Neural cell (in vitro differentiated cells): ENCODE measurements around the gene PDHX. TPM values are rescaled to one million over a fixed set of nuclear protein-coding genes. Genes with fewer than 3 reads are reported as not detected.

ENCODE experiments used
- H2AFZ ChIP-seq: fragments of 200-600, 300-800 bp; sonication (generic), shearing (Covaris generic); 2 replicates; pipeline ENCODE4 v1.6.0; 2014; ENCODE audit warnings: low read depth, mild to moderate bottlenecking, antibody characterized with exemption, low read length, moderate library complexity
- H3F3A ChIP-seq: fragments of 200-600 bp; shearing (Covaris generic); 2 replicates; pipeline ENCODE4 v1.6.1; 2016; ENCODE audit warnings: mild to moderate bottlenecking, moderate library complexity, mixed read lengths, antibody characterized with exemption, low read length; ENCODE audit not compliant: insufficient read depth, poor library complexity, severe bottlenecking
- H3K27ac ChIP-seq: fragments of 200-600, 300-800 bp; sonication (generic), shearing (Covaris generic); 2 replicates; pipeline ENCODE4 v1.5.1; 2014; ENCODE audit warnings: mild to moderate bottlenecking, low read length, moderate library complexity
- H3K27me3 ChIP-seq: fragments of 300-800, 200-600 bp; sonication (generic), shearing (Covaris generic); 2 replicates; pipeline ENCODE4 v1.6.0; 2014; ENCODE audit warnings: mild to moderate bottlenecking, low read depth, low read length, moderate library complexity; ENCODE audit not compliant: insufficient read depth
- H3K36me3 ChIP-seq: fragments of 300-800, 200-600 bp; sonication (generic), shearing (Covaris generic); 2 replicates; pipeline ENCODE4 v1.5.1; 2014; ENCODE audit warnings: mild to moderate bottlenecking, antibody characterized with exemption, low read length, moderate library complexity; ENCODE audit not compliant: insufficient read depth
- H3K4me2 ChIP-seq: fragments of 300-800, 200-600 bp; sonication (generic), shearing (Covaris generic); 2 replicates; pipeline ENCODE4 v1.6.0; 2014; ENCODE audit warnings: mild to moderate bottlenecking, low read length
- H3K4me3 ChIP-seq: fragments of 300-800, 200-600 bp; sonication (generic), shearing (Covaris generic); 2 replicates; pipeline ENCODE4 v1.5.1; 2014; ENCODE audit warnings: mild to moderate bottlenecking, low read length, moderate library complexity
- H3K79me2 ChIP-seq: fragments of 200-600 bp; shearing (Covaris generic); replicated peaks from 2 replicates; pipeline ENCODE4 v1.6.0; 2014; ENCODE audit warnings: mild to moderate bottlenecking, low read length, moderate library complexity; ENCODE audit not compliant: insufficient read depth
- H3K9ac ChIP-seq: fragments of 300-800, 200-600 bp; sonication (generic), shearing (Covaris generic); 2 replicates; pipeline ENCODE4 v1.6.1; 2016; ENCODE audit warnings: mild to moderate bottlenecking, low read length, mixed read lengths
- H3K9me2 ChIP-seq: fragments of 200-600 bp; shearing (Covaris generic); 2 replicates; pipeline ENCODE4 v1.6.1; 2016; ENCODE audit warnings: mild to moderate bottlenecking, low read length, mixed read lengths; ENCODE audit not compliant: insufficient read depth
- H3K9me3 ChIP-seq: fragments of 200-600, 300-800 bp; sonication (generic), shearing (Covaris generic); 2 replicates; pipeline ENCODE4 v1.6.1; 2016; ENCODE audit warnings: mild to moderate bottlenecking, mixed run types, low read length, moderate library complexity, mixed read lengths
- H4K20me1 ChIP-seq: fragments of 200-600 bp; shearing (Covaris generic); 2 replicates; pipeline ENCODE4 v1.6.1; 2016; ENCODE audit warnings: mild to moderate bottlenecking, mixed run types; ENCODE audit not compliant: insufficient read depth
- EP300 ChIP-seq: fragments of 450-650 bp; conservative IDR thresholded peaks from 2 replicates; pipeline ENCODE4 v1.6.1; 2014; ENCODE audit warnings: antibody characterized with exemption, mild to moderate bottlenecking, moderate library complexity; ENCODE audit not compliant: poor library complexity, severe bottlenecking
- EZH2 ChIP-seq: fragments of 200-600, 300-800 bp; shearing (Covaris generic), sonication (generic); IDR thresholded peaks from 2 replicates; pipeline ENCODE4 v1.6.1; 2014; ENCODE audit warnings: antibody characterized with exemption, low read length, borderline replicate concordance, mild to moderate bottlenecking; ENCODE audit not compliant: insufficient read depth, poor library complexity, severe bottlenecking
- MXI1 ChIP-seq: fragments of 450-650 bp; conservative IDR thresholded peaks from 2 replicates; pipeline ENCODE4 v1.6.1; 2014; ENCODE audit warnings: antibody characterized with exemption, mild to moderate bottlenecking; ENCODE audit not compliant: poor library complexity, severe bottlenecking
- POLR2AphosphoS5 ChIP-seq: IDR thresholded peaks from 2 replicates; pipeline ENCODE4 v1.6.1; 2012
- RAD21 ChIP-seq: fragments of 450-650 bp; conservative IDR thresholded peaks from 2 replicates; pipeline ENCODE4 v1.6.1; 2014; ENCODE audit warnings: antibody characterized with exemption, mild to moderate bottlenecking, moderate library complexity
- SMC3 ChIP-seq: fragments of 450-650 bp; conservative IDR thresholded peaks from 2 replicates; pipeline ENCODE4 v1.6.1; 2014; ENCODE audit warnings: antibody characterized with exemption, mild to moderate bottlenecking, moderate library complexity; ENCODE audit not compliant: poor library complexity
- TAF1 ChIP-seq: IDR thresholded peaks from 2 replicates; pipeline ENCODE4 v1.6.1; 2012; ENCODE audit warnings: low read depth
- polyA plus RNA-seq: library from polyadenylated mRNA; depleted of rRNA; stranded (reverse); fragments of >200 nt; gene quantifications from 2 replicates; pipeline ENCODE4 v1.2.3, GENCODE V29; 2014
- TF ChIP-seq, protein P1 (sequence below): fragments of 450-650 bp; IDR thresholded peaks from 2 replicates; pipeline ENCODE4 v1.5.1; 2014; ENCODE audit warnings: antibody characterized with exemption, mild to moderate bottlenecking, moderate library complexity; ENCODE audit not compliant: poor library complexity, severe bottlenecking
- TF ChIP-seq, protein P2 (sequence below): IDR thresholded peaks from 2 replicates; pipeline ENCODE4 v1.6.1; 2012; ENCODE audit warnings: borderline replicate concordance

PDHX gene
- polyA plus RNA-seq, 1 donor from 2014 or later, result 59.8 TPM

DNA sequence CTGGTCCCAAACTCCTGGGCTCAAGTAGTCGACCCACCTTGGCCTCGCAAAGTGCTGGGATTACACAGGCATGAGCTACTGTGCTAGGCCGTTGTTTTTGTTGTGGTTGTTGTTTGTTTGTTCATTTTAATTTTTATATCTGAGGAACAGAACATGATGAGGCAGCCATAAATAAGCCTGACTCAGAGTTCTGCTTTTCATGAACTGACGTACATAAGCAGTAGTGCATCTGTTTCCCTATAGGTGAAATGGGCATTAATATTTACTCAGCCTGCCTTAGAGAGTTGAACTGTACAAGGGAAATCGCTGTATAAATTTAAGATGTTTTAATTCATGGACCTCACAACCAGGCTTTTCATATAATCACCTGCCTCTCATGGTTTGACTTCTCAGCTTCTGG, 80.5 kb downstream of the PDHX start:
- peaks cover 3% of the 10 kb centered on the region for H3K36me3 ChIP-seq
- H3K79me2 ChIP-seq, result no peaks in the 10 kb centered on the region
- no peaks in the 10 kb centered on the region for H3K9me2 ChIP-seq
- H3K27me3 ChIP-seq, result no peaks in the 10 kb centered on the region
- H3K4me3 ChIP-seq, result no peak overlapping the region
- no peaks in the 10 kb centered on the region for H3K9me3 ChIP-seq
- H2AFZ ChIP-seq, result no peak overlapping the region
- no peaks in the 10 kb centered on the region for H4K20me1 ChIP-seq
- no peaks in the 10 kb centered on the region for H3F3A ChIP-seq
- H3K27ac ChIP-seq, result no peak overlapping the region
- H3K4me2 ChIP-seq, result no peak overlapping the region
- TF ChIP-seq, protein P1, sequence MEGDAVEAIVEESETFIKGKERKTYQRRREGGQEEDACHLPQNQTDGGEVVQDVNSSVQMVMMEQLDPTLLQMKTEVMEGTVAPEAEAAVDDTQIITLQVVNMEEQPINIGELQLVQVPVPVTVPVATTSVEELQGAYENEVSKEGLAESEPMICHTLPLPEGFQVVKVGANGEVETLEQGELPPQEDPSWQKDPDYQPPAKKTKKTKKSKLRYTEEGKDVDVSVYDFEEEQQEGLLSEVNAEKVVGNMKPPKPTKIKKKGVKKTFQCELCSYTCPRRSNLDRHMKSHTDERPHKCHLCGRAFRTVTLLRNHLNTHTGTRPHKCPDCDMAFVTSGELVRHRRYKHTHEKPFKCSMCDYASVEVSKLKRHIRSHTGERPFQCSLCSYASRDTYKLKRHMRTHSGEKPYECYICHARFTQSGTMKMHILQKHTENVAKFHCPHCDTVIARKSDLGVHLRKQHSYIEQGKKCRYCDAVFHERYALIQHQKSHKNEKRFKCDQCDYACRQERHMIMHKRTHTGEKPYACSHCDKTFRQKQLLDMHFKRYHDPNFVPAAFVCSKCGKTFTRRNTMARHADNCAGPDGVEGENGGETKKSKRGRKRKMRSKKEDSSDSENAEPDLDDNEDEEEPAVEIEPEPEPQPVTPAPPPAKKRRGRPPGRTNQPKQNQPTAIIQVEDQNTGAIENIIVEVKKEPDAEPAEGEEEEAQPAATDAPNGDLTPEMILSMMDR, result no peak
- TF ChIP-seq POLR2AphosphoS5, result no peak
- H3K9ac ChIP-seq, result no peak overlapping the region

DNA sequence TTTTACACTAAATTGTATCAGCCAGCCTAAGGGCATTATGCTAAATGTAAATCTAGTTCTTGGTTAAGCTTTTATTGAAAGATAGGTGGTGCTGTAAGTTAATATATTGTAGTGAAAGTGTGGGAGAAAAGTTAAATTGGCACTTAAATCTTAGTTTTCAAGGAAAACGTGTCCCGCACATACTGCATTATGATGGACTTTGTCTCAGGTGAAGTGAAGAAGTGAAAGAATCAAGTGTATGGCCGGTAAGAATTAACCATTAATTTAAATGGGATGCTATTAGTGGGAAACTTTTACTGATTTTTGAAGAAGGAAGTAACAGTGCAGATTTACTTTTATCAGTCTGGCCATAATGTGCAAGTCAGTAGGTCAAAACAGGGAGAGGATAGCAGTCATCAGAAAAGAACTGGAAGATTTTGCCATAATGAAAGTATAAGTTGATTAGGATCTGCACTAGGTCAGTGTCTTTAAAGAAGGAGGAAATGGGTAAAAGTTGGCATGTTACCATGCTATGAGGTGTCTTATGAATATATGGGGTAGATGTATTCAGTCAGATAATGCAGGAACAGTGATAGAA, 81.6 kb downstream of the PDHX start:
- Histone ChIP-seq H3K4me2 (no peak overlapping the region), H3K9ac (no peak overlapping the region)
- TF ChIP-seq, protein P1, result peak; percentile 67
- TF ChIP-seq RAD21, result peak; percentile 77
- TF ChIP-seq SMC3, result peak; percentile 76
- no peak for TF ChIP-seq TAF1
- TF ChIP-seq POLR2AphosphoS5, result no peak
- TF ChIP-seq EP300, result no peak

DNA sequence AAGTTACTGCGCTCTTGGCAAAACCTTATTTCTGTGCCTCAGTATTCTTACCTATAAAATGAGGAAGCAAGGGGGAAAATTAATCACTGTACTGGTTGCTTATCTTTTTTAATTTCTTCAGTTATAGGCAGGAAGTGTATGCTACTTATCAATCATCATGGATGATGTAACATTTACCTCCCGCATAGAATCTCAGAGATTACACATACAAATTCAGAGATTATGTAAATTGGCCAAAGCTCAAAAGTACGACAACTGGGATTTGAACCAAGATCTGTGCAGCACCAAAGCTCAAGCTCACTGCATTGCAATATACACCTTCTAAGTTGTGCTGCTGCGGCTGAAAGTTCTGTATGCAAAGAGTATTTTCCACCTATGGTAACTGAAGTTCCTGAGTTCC, 83.0 kb downstream of the PDHX start:
- no peaks in the 10 kb centered on the region for H3K27me3 ChIP-seq
- no peaks in the 10 kb centered on the region for H3F3A ChIP-seq
- no peaks in the 10 kb centered on the region for H3K9me3 ChIP-seq
- H3K79me2 ChIP-seq, result no peaks in the 10 kb centered on the region
- H3K27ac ChIP-seq, result no peak overlapping the region
- no peak overlapping the region for H3K9ac ChIP-seq
- H3K4me3 ChIP-seq, result no peak overlapping the region
- H3K36me3 ChIP-seq, result peaks cover 3% of the 10 kb centered on the region
- H3K9me2 ChIP-seq, result no peaks in the 10 kb centered on the region
- H4K20me1 ChIP-seq, result no peaks in the 10 kb centered on the region
- no peak overlapping the region for H2AFZ ChIP-seq
- TF ChIP-seq POLR2AphosphoS5 (no peak), RAD21 (no peak), EP300 (no peak), TAF1 (no peak), MXI1 (no peak), SMC3 (no peak), EZH2 (no peak)
- TF ChIP-seq, protein P2, sequence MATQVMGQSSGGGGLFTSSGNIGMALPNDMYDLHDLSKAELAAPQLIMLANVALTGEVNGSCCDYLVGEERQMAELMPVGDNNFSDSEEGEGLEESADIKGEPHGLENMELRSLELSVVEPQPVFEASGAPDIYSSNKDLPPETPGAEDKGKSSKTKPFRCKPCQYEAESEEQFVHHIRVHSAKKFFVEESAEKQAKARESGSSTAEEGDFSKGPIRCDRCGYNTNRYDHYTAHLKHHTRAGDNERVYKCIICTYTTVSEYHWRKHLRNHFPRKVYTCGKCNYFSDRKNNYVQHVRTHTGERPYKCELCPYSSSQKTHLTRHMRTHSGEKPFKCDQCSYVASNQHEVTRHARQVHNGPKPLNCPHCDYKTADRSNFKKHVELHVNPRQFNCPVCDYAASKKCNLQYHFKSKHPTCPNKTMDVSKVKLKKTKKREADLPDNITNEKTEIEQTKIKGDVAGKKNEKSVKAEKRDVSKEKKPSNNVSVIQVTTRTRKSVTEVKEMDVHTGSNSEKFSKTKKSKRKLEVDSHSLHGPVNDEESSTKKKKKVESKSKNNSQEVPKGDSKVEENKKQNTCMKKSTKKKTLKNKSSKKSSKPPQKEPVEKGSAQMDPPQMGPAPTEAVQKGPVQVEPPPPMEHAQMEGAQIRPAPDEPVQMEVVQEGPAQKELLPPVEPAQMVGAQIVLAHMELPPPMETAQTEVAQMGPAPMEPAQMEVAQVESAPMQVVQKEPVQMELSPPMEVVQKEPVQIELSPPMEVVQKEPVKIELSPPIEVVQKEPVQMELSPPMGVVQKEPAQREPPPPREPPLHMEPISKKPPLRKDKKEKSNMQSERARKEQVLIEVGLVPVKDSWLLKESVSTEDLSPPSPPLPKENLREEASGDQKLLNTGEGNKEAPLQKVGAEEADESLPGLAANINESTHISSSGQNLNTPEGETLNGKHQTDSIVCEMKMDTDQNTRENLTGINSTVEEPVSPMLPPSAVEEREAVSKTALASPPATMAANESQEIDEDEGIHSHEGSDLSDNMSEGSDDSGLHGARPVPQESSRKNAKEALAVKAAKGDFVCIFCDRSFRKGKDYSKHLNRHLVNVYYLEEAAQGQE, result no peak
- TF ChIP-seq, protein P1, result no peak
- H3K4me2 ChIP-seq, result no peak overlapping the region

More for the DNA sequence above, 81.6 kb downstream of the PDHX start:
- Histone ChIP-seq H3K4me3 (no peak overlapping the region), H3K79me2 (no peaks in the 10 kb centered on the region), H3K36me3 (peaks cover 3% of the 10 kb centered on the region), H3K27ac (no peak overlapping the region), H2AFZ (no peak overlapping the region), H3K9me2 (no peaks in the 10 kb centered on the region), H3K9me3 (no peaks in the 10 kb centered on the region), H4K20me1 (no peaks in the 10 kb centered on the region), H3K27me3 (no peaks in the 10 kb centered on the region), H3F3A (no peaks in the 10 kb centered on the region)
